NCI-H2029 treated with DMSO at 0.1 percent for 48 hours (cell line): ENCODE measurements around the gene BCOR.

Source experiments
- DNase-seq: peaks from one replicate; lab custom pipeline; 2025; lab: John Stamatoyannopoulos, UW

The BCOR gene

GRCh38 chrX:40084471-40085101, 13.2 kb downstream of the BCOR start:
- no peak for DNase-seq

GRCh38 chrX:40083979-40084359, 13.8 kb downstream of the BCOR start:
- no peak for DNase-seq

GRCh38 chrX:40083120-40083978, 14.4 kb downstream of the BCOR start:
- DNase-seq: no peak

GRCh38 chrX:40082447-40083119, 15.2 kb downstream of the BCOR start:
- DNase-seq: no peak

GRCh38 chrX:40081679-40082068, 16.1 kb downstream of the BCOR start:
- DNase-seq: no peak

GRCh38 chrX:40080894-40081678, 16.7 kb downstream of the BCOR start:
- no peak for DNase-seq

GRCh38 chrX:40079572-40079971, 18.2 kb downstream of the BCOR start:
- no peak for DNase-seq

GRCh38 chrX:40078489-40079227, 19.1 kb downstream of the BCOR start:
- no peak for DNase-seq

GRCh38 chrX:40077906-40078305, 19.9 kb downstream of the BCOR start:
- DNase-seq: no peak

GRCh38 chrX:40076750-40077575, 20.8 kb downstream of the BCOR start:
- no peak for DNase-seq

- DNase-seq: no peak
These were observed 22.8 kb downstream of the BCOR start for GRCh38 chrX:40074959-40075332.

- no peak for DNase-seq
These were observed 23.4 kb downstream of the BCOR start for GRCh38 chrX:40074080-40074958.

GRCh38 chrX:40073439-40074054, 24.2 kb downstream of the BCOR start:
- DNase-seq: no peak

GRCh38 chrX:40072246-40072645, 25.5 kb downstream of the BCOR start:
- no peak for DNase-seq

- DNase-seq: no peak
These were observed 29.7 kb downstream of the BCOR start for GRCh38 chrX:40068048-40068447.

GRCh38 chrX:40066700-40067099, 31.1 kb downstream of the BCOR start:
- DNase-seq: no peak

GRCh38 chrX:40065296-40066046, 32.3 kb downstream of the BCOR start:
- no peak for DNase-seq

GRCh38 chrX:40064055-40064597, 33.6 kb downstream of the BCOR start:
- DNase-seq: no peak
